Measurements from ENCODE around the gene MMP1.

Gene MMP1

GRCh38 chr11:102837156-102837555, 39.2 kb upstream of the MMP1 start:
- H3K36me3 ChIP-seq (ENCODE audit: low read length): no peaks in the 10 kb centered on the region
- no peak overlapping the region for H3K4me2 ChIP-seq (ENCODE audit: low read depth, low read length, poor library complexity, severe bottlenecking)
- no peak overlapping the region for H2AFZ ChIP-seq (ENCODE audit: low read depth, low read length, severe bottlenecking)
- H3K79me2 ChIP-seq (ENCODE audit: insufficient read depth, low read length): no peaks in the 10 kb centered on the region
- TF ChIP-seq CTCF (IDR thresholded peaks at IDR 0.05; ENCODE audit: insufficient read depth, low read length, poor library complexity, severe bottlenecking) (no peak), EZH2phosphoT487 (conservative IDR thresholded peaks at IDR 0.05; ENCODE audit: low read length) (no peak)
- no peaks in the 10 kb centered on the region for H4K20me1 ChIP-seq (ENCODE audit: low read depth, low read length)
- no peaks in the 10 kb centered on the region for H3K9me2 ChIP-seq (replicated peaks; ENCODE audit: insufficient read depth, low read length)
- H3F3A ChIP-seq (ENCODE audit: insufficient read depth): no peaks in the 10 kb centered on the region
- H3K27ac ChIP-seq (ENCODE audit: low read depth, low read length): no peak overlapping the region
- no peak overlapping the region for H3K4me3 ChIP-seq (ENCODE audit: insufficient read depth, low read length, poor library complexity, severe bottlenecking)
- H3K9ac ChIP-seq (ENCODE audit: low read length): no peak overlapping the region
- no peaks in the 10 kb centered on the region for H3K9me3 ChIP-seq (ENCODE audit: insufficient read depth, low read length)
- 0 out of 2 replicates have a peak, but pooled peaks cover 2% of the 10 kb centered on the region for H3K27me3 ChIP-seq (ENCODE audit: low read length)

- H3K27ac ChIP-seq (ENCODE audit: low read depth, low read length): no peak overlapping the region
- no peaks in the 10 kb centered on the region for H3F3A ChIP-seq (ENCODE audit: insufficient read depth)
- no peaks in the 10 kb centered on the region for H4K20me1 ChIP-seq (ENCODE audit: low read depth, low read length)
- H3K36me3 ChIP-seq (ENCODE audit: low read length): no peaks in the 10 kb centered on the region
- H3K4me3 ChIP-seq (ENCODE audit: insufficient read depth, low read length, poor library complexity, severe bottlenecking): no peak overlapping the region
- no peak overlapping the region for H3K9ac ChIP-seq (ENCODE audit: low read length)
- 0 out of 2 replicates have a peak, but pooled peaks cover 2% of the 10 kb centered on the region for H3K27me3 ChIP-seq (ENCODE audit: low read length)
- H2AFZ ChIP-seq (ENCODE audit: low read depth, low read length, severe bottlenecking): no peak overlapping the region
- no peaks in the 10 kb centered on the region for H3K9me2 ChIP-seq (replicated peaks; ENCODE audit: insufficient read depth, low read length)
- H3K4me2 ChIP-seq (ENCODE audit: low read depth, low read length, poor library complexity, severe bottlenecking): no peak overlapping the region
- TF ChIP-seq CTCF (IDR thresholded peaks at IDR 0.05; ENCODE audit: insufficient read depth, low read length, poor library complexity, severe bottlenecking) (no peak), EZH2phosphoT487 (conservative IDR thresholded peaks at IDR 0.05; ENCODE audit: low read length) (no peak)
- no peaks in the 10 kb centered on the region for H3K79me2 ChIP-seq (ENCODE audit: insufficient read depth, low read length)
- H3K9me3 ChIP-seq (ENCODE audit: insufficient read depth, low read length): no peaks in the 10 kb centered on the region
Measured at GRCh38 chr11:102836290-102836875, 38.4 kb upstream of the MMP1 start.

- Histone ChIP-seq H4K20me1 (ENCODE audit: low read depth, low read length) (no peaks in the 10 kb centered on the region), H3K36me3 (ENCODE audit: low read length) (no peaks in the 10 kb centered on the region), H3K27ac (ENCODE audit: low read depth, low read length) (no peak overlapping the region), H3K9me3 (ENCODE audit: insufficient read depth, low read length) (no peaks in the 10 kb centered on the region), H3K79me2 (ENCODE audit: insufficient read depth, low read length) (no peaks in the 10 kb centered on the region), H3F3A (ENCODE audit: insufficient read depth) (no peaks in the 10 kb centered on the region), H3K9ac (ENCODE audit: low read length) (no peak overlapping the region), H3K27me3 (ENCODE audit: low read length) (0 out of 2 replicates have a peak, but pooled peaks cover 2% of the 10 kb centered on the region), H3K4me2 (ENCODE audit: low read depth, low read length, poor library complexity, severe bottlenecking) (no peak overlapping the region), H3K4me3 (ENCODE audit: insufficient read depth, low read length, poor library complexity, severe bottlenecking) (no peak overlapping the region), H2AFZ (ENCODE audit: low read depth, low read length, severe bottlenecking) (no peak overlapping the region), H3K9me2 (replicated peaks; ENCODE audit: insufficient read depth, low read length) (no peaks in the 10 kb centered on the region)
- TF ChIP-seq CTCF (IDR thresholded peaks at IDR 0.05; ENCODE audit: insufficient read depth, low read length, poor library complexity, severe bottlenecking) (no peak), EZH2phosphoT487 (conservative IDR thresholded peaks at IDR 0.05; ENCODE audit: low read length) (no peak)
Measured at GRCh38 chr11:102833731-102834130, 35.8 kb upstream of the MMP1 start.

All from SU-DHL-6 (cell line).